Fibroblast of skin of left biceps (primary cell): Measurements from ENCODE around the gene CAPN11.
"Not testable (repeated sequence)": the region's sequence is repeated elsewhere in the genome, so short reads cannot be mapped to it uniquely, and the experiment has no call there.

Source experiments
- DNase-seq, 2 experiments: peaks; one replicate each; pipeline ENCODE4 v3.0.0-alpha.2; 2013; ENCODE audit warnings: low read depth in 2 of 2

The CAPN11 gene

DNA sequence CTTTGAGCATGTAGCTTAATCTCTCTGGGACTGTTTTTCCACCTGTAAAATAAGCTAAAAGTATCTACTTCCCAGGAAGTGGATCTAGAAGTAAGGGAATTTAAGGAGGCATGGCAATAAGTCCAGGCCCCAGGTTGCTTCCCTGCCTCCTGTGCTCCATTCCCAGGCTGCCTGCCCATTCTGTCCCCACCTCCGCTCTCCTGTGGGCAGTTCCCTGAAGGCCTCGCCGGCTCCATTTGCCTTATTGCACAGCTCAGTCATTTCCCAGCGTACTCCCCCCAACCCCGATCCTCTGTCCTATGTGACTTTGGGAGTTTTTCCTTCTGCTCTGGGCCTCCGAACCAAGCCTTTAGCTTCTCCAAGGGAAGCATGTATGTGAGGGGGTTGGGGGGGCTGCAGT lies 69.4 kb downstream of the CAPN11 start:
- DNase-seq, result no peak

DNA sequence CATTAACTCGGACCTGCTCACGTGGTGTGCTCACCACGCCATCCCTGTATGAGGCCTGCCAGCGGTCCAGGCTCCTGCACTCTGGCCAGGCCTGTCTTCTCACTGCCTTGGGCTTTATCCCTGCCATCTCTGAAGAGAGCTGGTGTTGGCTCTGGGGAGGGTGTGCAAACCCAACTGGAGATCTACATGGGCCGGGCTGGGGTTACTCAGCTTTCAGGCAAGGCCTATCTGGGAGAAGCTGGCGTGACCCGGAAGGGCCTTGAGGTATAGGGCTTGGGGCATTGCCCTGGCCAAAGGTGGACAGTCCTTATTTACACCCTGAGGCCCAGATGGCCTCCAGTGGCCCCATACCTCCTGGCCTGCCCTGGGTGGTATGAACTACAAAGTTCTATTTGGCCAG lies 69.8 kb downstream of the CAPN11 start:
- no peak for DNase-seq

- no peak for DNase-seq
These were observed 70.2 kb downstream of the CAPN11 start for GRCh38 chr6:44228836-44229235.

GRCh38 chr6:44229376-44230033 lies 70.9 kb downstream of the CAPN11 start:
- DNase-seq, result no peak

DNA sequence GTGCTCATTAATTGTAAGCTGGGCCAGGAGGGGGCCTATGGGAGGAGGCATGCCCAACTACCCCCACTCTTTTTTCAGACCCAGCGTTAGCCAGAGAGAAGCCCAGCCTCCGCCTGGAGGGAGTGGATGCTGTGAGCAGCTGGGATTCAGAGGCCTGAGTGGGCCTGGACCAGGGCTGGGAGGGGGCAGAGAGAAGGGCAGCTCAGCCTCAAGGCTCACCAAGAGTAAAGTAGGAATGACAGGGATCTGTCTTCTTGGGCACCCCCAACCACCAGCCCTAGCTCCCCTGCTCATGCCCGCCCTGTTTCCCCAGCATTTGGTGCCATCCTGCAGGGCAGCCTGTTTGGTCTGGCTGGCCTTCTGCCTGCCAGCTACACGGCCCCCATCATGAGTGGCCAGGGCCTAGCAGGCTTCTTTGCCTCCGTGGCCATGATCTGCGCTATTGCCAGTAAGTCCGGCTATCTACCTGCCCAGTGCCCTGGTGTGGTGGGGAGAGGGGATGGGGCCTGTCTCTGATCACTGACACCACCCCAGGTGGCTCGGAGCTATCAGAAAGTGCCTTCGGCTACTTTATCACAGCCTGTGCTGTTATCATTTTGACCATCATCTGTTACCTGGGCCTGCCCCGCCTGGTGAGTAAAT lies 71.5 kb downstream of the CAPN11 start:
- no peak for DNase-seq

- not testable (repeated sequence) for DNase-seq
These were observed 72.8 kb downstream of the CAPN11 start for GRCh38 chr6:44231426-44231825.

DNA sequence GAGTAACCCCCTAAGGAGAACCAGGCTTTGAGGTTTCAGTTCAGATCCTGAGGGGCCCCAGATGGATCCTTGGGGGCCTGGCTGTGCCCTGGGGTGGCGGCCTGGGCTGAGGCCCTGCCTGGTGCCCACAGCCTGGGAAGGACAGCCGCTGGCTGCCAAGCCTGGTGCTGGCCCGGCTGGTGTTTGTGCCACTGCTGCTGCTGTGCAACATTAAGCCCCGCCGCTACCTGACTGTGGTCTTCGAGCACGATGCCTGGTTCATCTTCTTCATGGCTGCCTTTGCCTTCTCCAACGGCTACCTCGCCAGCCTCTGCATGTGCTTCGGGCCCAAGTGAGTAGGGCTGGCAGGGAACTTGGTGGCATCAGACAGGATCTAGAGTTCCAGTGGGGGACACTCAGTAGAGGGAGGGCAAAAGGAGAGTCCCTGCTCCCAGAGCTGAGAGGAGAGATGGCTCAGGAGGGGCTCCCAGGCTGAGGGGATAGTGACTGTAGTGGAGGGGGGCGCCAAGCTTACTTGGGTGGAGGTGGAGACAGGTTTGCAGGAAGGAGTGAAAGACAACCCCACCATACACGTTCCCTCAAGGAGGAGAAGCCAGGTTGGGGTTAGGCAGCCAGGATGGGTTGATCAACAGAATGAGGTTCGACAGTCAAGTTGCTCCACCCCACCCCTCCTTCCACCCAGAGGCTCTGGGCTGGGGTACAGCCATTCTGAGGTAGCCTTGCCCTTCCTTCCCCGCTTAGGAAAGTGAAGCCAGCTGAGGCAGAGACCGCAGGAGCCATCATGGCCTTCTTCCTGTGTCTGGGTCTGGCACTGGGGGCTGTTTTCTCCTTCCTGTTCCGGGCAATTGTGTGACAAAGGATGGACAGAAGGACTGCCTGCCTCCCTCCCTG lies 74.3 kb downstream of the CAPN11 start:
- DNase-seq, result no peak

- DNase-seq, result no peak
These were observed 75.0 kb downstream of the CAPN11 start for GRCh38 chr6:44233567-44234100.
